HL-60/S4 treated with phorbol 12-myristate 13-acetate at 8.2 ng/mL for 4 days and 3 days (cell line): Measurements from ENCODE around the gene ATP11B.
"Not testable (repeated sequence)": the region's sequence is repeated elsewhere in the genome, so short reads cannot be mapped to it uniquely, and the experiment has no call there.

Source experiments
- in situ Hi-C: fragments of 300-500 bp; cut with MboI; formaldehyde crosslinking; loops from 2 replicates; pipeline ENCODE4 v1.15.0; 2022; ENCODE audit warnings: low sequenced_read_pairs

Gene ATP11B

GRCh38 chr3:182824957-182825356 lies 31.7 kb downstream of the ATP11B start:
- in situ Hi-C loops, result loop anchor here (25.0 kb wide), 1 partner anchor 113 kb away; no protein-coding TSS in a partner anchor

GRCh38 chr3:182829761-182830405 lies 36.6 kb downstream of the ATP11B start:
- in situ Hi-C loops, result loop anchor here (25.0 kb wide), 1 partner anchor 118 kb away; no protein-coding TSS in a partner anchor

GRCh38 chr3:182837855-182838454 lies 44.7 kb downstream of the ATP11B start:
- in situ Hi-C loops, result loop anchor here (25.0 kb wide), 1 partner anchor 126 kb away; no protein-coding TSS in a partner anchor

GRCh38 chr3:182843478-182843877 lies 50.2 kb downstream of the ATP11B start:
- in situ Hi-C loops, result loop anchor here (25.0 kb wide), 1 partner anchor 131 kb away; no protein-coding TSS in a partner anchor

- in situ Hi-C loops, result loop anchor here (25.0 kb wide), 1 partner anchor 137 kb away; no protein-coding TSS in a partner anchor
Observed at GRCh38 chr3:182848906-182849305, 55.6 kb downstream of the ATP11B start.

- in situ Hi-C loops, result no loop called here
Observed at GRCh38 chr3:182855076-182855475, 61.8 kb downstream of the ATP11B start.

- in situ Hi-C loops, result no loop called here
Observed at GRCh38 chr3:182861348-182861747, 68.0 kb downstream of the ATP11B start.

GRCh38 chr3:182862159-182862860 lies 69.0 kb downstream of the ATP11B start:
- in situ Hi-C loops, result no loop called here

- in situ Hi-C loops, result no loop called here
Observed at GRCh38 chr3:182869059-182869458, 75.8 kb downstream of the ATP11B start.

- in situ Hi-C loops, result not testable (repeated sequence)
Observed at GRCh38 chr3:182870917-182871316, 77.6 kb downstream of the ATP11B start.

- in situ Hi-C loops, result no loop called here
Observed at GRCh38 chr3:182879031-182879611, 85.8 kb downstream of the ATP11B start.

- in situ Hi-C loops, result no loop called here
Observed at GRCh38 chr3:182886497-182886896, 93.2 kb downstream of the ATP11B start.

GRCh38 chr3:182889948-182890629 lies 96.8 kb downstream of the ATP11B start:
- in situ Hi-C loops, result no loop called here

GRCh38 chr3:182891364-182891763 lies 98.1 kb downstream of the ATP11B start:
- in situ Hi-C loops, result no loop called here

GRCh38 chr3:182892226-182892625 lies 98.9 kb downstream of the ATP11B start:
- in situ Hi-C loops, result no loop called here

GRCh38 chr3:182895513-182896112 lies 102.3 kb downstream of the ATP11B start:
- in situ Hi-C loops, result no loop called here

- in situ Hi-C loops, result no loop called here
Observed at GRCh38 chr3:182896553-182896952, 103.2 kb downstream of the ATP11B start.

GRCh38 chr3:182902236-182902635 lies 108.9 kb downstream of the ATP11B start:
- in situ Hi-C loops, result no loop called here

- in situ Hi-C loops, result no loop called here
Observed at GRCh38 chr3:182904164-182904563, 110.9 kb downstream of the ATP11B start.

GRCh38 chr3:182905623-182906022 lies 112.3 kb downstream of the ATP11B start:
- in situ Hi-C loops, result no loop called here
